GM23338 (cell line): Measurements from ENCODE around the gene FAM53B. TPM values are rescaled to one million over a fixed set of nuclear protein-coding genes. Genes with fewer than 3 reads are reported as not detected.

Experiments
- ATAC-seq: fragments of 200-7000 bp; cut with Tn5 transposase; 3 replicates; pipeline ENCODE4 v1.9.1; 2020
- DNase-seq: peaks from one replicate; pipeline ENCODE4 v3.0.0-alpha.2; 2015; ENCODE audit warnings: low spot score
- H2AFZ ChIP-seq: fragments of 200-600 bp; sonication (generic); 2 replicates; pipeline ENCODE4 v1.8.0; 2016; ENCODE audit warnings: antibody characterized with exemption, mild to moderate bottlenecking, moderate library complexity
- H3F3A ChIP-seq: fragments of 200-600 bp; sonication (generic); replicated peaks from 2 replicates; pipeline ENCODE4 v1.8.0; 2017; ENCODE audit warnings: antibody characterized with exemption, mixed run types, low read depth
- H3K27ac ChIP-seq: fragments of 200-600 bp; sonication (generic); 2 replicates; pipeline ENCODE4 v1.6.1; 2016; ENCODE audit warnings: low read depth
- H3K27me3 ChIP-seq: fragments of 200-600 bp; sonication (generic); 2 replicates; pipeline ENCODE4 v1.8.0; 2016; ENCODE audit warnings: mild to moderate bottlenecking, mixed run types, moderate library complexity; ENCODE audit not compliant: insufficient read depth
- H3K36me3 ChIP-seq: fragments of 200-600 bp; sonication (generic); 2 replicates; pipeline ENCODE4 v1.8.0; 2016; ENCODE audit warnings: mild to moderate bottlenecking; ENCODE audit not compliant: insufficient read depth
- H3K4me1 ChIP-seq: fragments of 200-600 bp; sonication (generic); 2 replicates; pipeline ENCODE4 v1.8.0; 2016; ENCODE audit warnings: mild to moderate bottlenecking, moderate library complexity; ENCODE audit not compliant: insufficient read depth
- H3K4me2 ChIP-seq: fragments of 200-600 bp; sonication (generic); 2 replicates; pipeline ENCODE4 v1.7.1; 2017; ENCODE audit warnings: mixed run types
- H3K4me3 ChIP-seq: fragments of 200-600 bp; sonication (generic); 2 replicates; pipeline ENCODE4 v1.6.1; 2016; ENCODE audit warnings: mixed run types
- H3K79me2 ChIP-seq: fragments of 200-600 bp; sonication (generic); replicated peaks from 2 replicates; pipeline ENCODE4 v1.8.0; 2017; ENCODE audit warnings: mild to moderate bottlenecking; ENCODE audit not compliant: insufficient read depth
- H3K9me2 ChIP-seq: fragments of 200-600 bp; sonication (generic); 2 replicates; pipeline ENCODE4 v1.8.0; 2017; ENCODE audit not compliant: insufficient read depth
- H4K20me1 ChIP-seq: fragments of 200-600 bp; sonication (generic); replicated peaks from 2 replicates; pipeline ENCODE4 v1.8.0; 2017; ENCODE audit warnings: mild to moderate bottlenecking; ENCODE audit not compliant: insufficient read depth
- H3K27ac Mint-ChIP-seq: 2 replicates; pipeline ENCODE4 v1.8.0; 2020; ENCODE audit warnings: inconsistent platforms, mild to moderate bottlenecking, moderate library complexity, mixed read lengths
- H3K27me3 Mint-ChIP-seq: 3 replicates; pipeline ENCODE4 v1.8.0; 2022; ENCODE audit warnings: low read depth, mild to moderate bottlenecking, moderate library complexity, mixed read lengths, inconsistent platforms; ENCODE audit not compliant: insufficient read depth, poor library complexity
- H3K36me3 Mint-ChIP-seq: 3 replicates; pipeline ENCODE4 v1.8.0; 2021; ENCODE audit warnings: low read depth, mild to moderate bottlenecking, inconsistent platforms, moderate library complexity, mixed read lengths
- H3K4me1 Mint-ChIP-seq: 3 replicates; pipeline ENCODE4 v1.8.0; 2020; ENCODE audit warnings: mild to moderate bottlenecking, inconsistent platforms, mixed read lengths
- H3K4me3 Mint-ChIP-seq: 3 replicates; pipeline ENCODE4 v1.8.0; 2021; ENCODE audit warnings: moderate library complexity, mild to moderate bottlenecking, inconsistent platforms, mixed read lengths
- H3K9me3 Mint-ChIP-seq: 3 replicates; pipeline ENCODE4 v1.8.0; 2020; ENCODE audit warnings: moderate library complexity, mild to moderate bottlenecking, inconsistent platforms, mixed read lengths
- ETS1 ChIP-seq: IDR thresholded peaks from 2 replicates; pipeline ENCODE4 v1.6.1; 2016; ENCODE audit warnings: antibody characterized with exemption
- EZH2 ChIP-seq: fragments of 200-600 bp; sonication (generic); IDR thresholded peaks from one replicate; pipeline ENCODE4 v1.8.0; 2017; ENCODE audit warnings: antibody characterized with exemption, mild to moderate bottlenecking, low read depth; ENCODE audit not compliant: unreplicated experiment
- EZH2phosphoT487 ChIP-seq: fragments of 200-600 bp; sonication (generic); IDR thresholded peaks from one replicate; pipeline ENCODE4 v1.8.1; 2018; ENCODE audit warnings: antibody characterized with exemption; ENCODE audit not compliant: unreplicated experiment
- NANOG ChIP-seq: IDR thresholded peaks from 2 replicates; pipeline ENCODE4 v1.6.1; 2016; ENCODE audit warnings: antibody characterized with exemption, borderline replicate concordance
- ZNF114 ChIP-seq: fragments of 250-450 bp; sonication (Bioruptor Pico); IDR thresholded peaks from 2 replicates; pipeline ENCODE4 v1.5.0; 2020; ENCODE audit warnings: mild to moderate bottlenecking, moderate library complexity
- ZNF462 ChIP-seq: fragments of 250-450 bp; sonication (Bioruptor Pico); IDR thresholded peaks from 2 replicates; pipeline ENCODE4 v1.5.0; 2020; ENCODE audit warnings: mild to moderate bottlenecking, moderate library complexity
- polyA plus RNA-seq: library from polyadenylated mRNA; unstranded; fragments of >200 nt; fragmentation: Nextera tagmentation; extraction: Ambion mirVana; gene quantifications from 2 replicates; pipeline ENCODE4 v1.2.1, GENCODE V29; 2016
- total RNA-seq: library from RNA; depleted of rRNA; stranded (reverse); fragments of >200 nt; shearing (Covaris generic); gene quantifications from 2 replicates; pipeline ENCODE4 v1.2.3, GENCODE V29; 2014

The FAM53B gene
- total and polyA plus RNA-seq, 2 experiments from 2014 or later = 3.0 to 20.3 TPM

- TF ChIP-seq ZNF462 (no peak), ETS1 (no peak)
These were observed 140.6 kb downstream of the FAM53B start (continued) for GRCh38 chr10:124603376-124604213.

GRCh38 chr10:124602646-124603365 lies 141.4 kb downstream of the FAM53B start:
- Mint-ChIP-seq H3K27me3 (peaks cover 9% of the 10 kb centered on the region), H3K27ac (no peak overlapping the region), H3K4me1 (0 out of 3 replicates have a peak, but pooled peaks cover 3% of the 10 kb centered on the region), H3K4me3 (no peak overlapping the region), H3K9me3 (no peaks in the 10 kb centered on the region), H3K36me3 (no peaks in the 10 kb centered on the region)
- no peaks in the 10 kb centered on the region for H3K36me3 ChIP-seq
- no peaks in the 10 kb centered on the region for H3K9me2 ChIP-seq
- H4K20me1 ChIP-seq = no peaks in the 10 kb centered on the region; the same call in 1 of the 2 replicates
- no peak for DNase-seq
- H3K27me3 ChIP-seq = no peaks in the 10 kb centered on the region
- no peaks in the 10 kb centered on the region for H3K79me2 ChIP-seq
- H3F3A ChIP-seq = no peaks in the 10 kb centered on the region
- no peak overlapping the region for H3K27ac ChIP-seq
- H3K4me2 ChIP-seq = no peak overlapping the region
- no peak for ATAC-seq
- H3K4me3 ChIP-seq = no peak overlapping the region
- H3K4me1 ChIP-seq = no peaks in the 10 kb centered on the region
- H2AFZ ChIP-seq = no peak overlapping the region
- TF ChIP-seq EZH2phosphoT487 (no peak), EZH2 (no peak), ZNF114 (CRISPR knock-in tag) (no peak), NANOG (no peak), ZNF462 (no peak)
